Sigmoid colon (tissue), 4 donors: ENCODE data around the gene HNRNPH2.

Source experiments
- EP300 ChIP-seq, 4 donors: sonication (generic); formaldehyde crosslinking; IDR thresholded peaks; one replicate each; pipeline ENCODE4 v1.6.1; 2017; ENCODE audit warnings: antibody characterized with exemption in 4 of 4
- POLR2A ChIP-seq, 2 donors: fragments of 450-650 bp; IDR thresholded peaks; one replicate each; pipeline ENCODE4 v1.6.1; 2016; ENCODE audit warnings: antibody characterized with exemption in 2 of 2, mild to moderate bottlenecking in 2 of 2, moderate library complexity in 2 of 2
- POLR2AphosphoS5 ChIP-seq, 4 donors: sonication (generic); formaldehyde crosslinking; IDR thresholded peaks; one replicate each; pipeline ENCODE4 v1.6.1; 2017; ENCODE audit warnings: antibody characterized with exemption in 4 of 4
- TF ChIP-seq, protein P1 (sequence below), 4 experiments: fragments of 450-650 bp in 3 of 4; fragments of 200-600 bp in 1 of 4; IDR thresholded peaks; one replicate each; pipeline ENCODE4 v1.5.1; 2016 to 2019; ENCODE audit warnings: antibody characterized with exemption in 4 of 4, mild to moderate bottlenecking in 3 of 4, moderate library complexity in 2 of 4

DNA sequence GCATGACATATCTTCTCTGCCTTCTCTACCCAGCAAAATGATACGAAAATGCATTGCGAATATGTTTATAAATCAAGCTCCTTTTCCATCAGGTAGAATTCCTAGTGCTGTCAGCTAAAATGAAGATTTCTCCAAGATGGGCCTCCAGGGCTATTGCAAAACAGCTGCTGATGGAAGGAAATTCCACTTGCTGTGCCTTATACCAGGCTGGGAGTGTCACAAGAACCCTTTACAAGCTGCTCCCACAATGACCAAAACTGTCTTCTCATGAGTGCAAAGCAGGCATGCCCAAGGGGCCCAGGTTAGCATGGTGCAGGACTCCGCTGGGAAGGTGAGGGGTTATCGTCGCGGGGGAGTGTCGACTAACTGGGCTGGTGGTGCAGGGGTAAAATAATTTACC lies 8.7 kb downstream of the HNRNPH2 start:
- TF ChIP-seq, protein P1, sequence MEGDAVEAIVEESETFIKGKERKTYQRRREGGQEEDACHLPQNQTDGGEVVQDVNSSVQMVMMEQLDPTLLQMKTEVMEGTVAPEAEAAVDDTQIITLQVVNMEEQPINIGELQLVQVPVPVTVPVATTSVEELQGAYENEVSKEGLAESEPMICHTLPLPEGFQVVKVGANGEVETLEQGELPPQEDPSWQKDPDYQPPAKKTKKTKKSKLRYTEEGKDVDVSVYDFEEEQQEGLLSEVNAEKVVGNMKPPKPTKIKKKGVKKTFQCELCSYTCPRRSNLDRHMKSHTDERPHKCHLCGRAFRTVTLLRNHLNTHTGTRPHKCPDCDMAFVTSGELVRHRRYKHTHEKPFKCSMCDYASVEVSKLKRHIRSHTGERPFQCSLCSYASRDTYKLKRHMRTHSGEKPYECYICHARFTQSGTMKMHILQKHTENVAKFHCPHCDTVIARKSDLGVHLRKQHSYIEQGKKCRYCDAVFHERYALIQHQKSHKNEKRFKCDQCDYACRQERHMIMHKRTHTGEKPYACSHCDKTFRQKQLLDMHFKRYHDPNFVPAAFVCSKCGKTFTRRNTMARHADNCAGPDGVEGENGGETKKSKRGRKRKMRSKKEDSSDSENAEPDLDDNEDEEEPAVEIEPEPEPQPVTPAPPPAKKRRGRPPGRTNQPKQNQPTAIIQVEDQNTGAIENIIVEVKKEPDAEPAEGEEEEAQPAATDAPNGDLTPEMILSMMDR (IDR thresholded peaks at IDR 0.05): no peak
- TF ChIP-seq POLR2AphosphoS5 (IDR thresholded peaks at IDR 0.05) (no peak), EP300 (IDR thresholded peaks at IDR 0.05) (no peak), POLR2A (IDR thresholded peaks at IDR 0.05) (no peak)
